ENCODE data around the gene ELMOD3.
"Not testable (repeated sequence)": the region's sequence is repeated elsewhere in the genome, so short reads cannot be mapped to it uniquely, and the experiment has no call there.

ELMOD3 gene

DNA sequence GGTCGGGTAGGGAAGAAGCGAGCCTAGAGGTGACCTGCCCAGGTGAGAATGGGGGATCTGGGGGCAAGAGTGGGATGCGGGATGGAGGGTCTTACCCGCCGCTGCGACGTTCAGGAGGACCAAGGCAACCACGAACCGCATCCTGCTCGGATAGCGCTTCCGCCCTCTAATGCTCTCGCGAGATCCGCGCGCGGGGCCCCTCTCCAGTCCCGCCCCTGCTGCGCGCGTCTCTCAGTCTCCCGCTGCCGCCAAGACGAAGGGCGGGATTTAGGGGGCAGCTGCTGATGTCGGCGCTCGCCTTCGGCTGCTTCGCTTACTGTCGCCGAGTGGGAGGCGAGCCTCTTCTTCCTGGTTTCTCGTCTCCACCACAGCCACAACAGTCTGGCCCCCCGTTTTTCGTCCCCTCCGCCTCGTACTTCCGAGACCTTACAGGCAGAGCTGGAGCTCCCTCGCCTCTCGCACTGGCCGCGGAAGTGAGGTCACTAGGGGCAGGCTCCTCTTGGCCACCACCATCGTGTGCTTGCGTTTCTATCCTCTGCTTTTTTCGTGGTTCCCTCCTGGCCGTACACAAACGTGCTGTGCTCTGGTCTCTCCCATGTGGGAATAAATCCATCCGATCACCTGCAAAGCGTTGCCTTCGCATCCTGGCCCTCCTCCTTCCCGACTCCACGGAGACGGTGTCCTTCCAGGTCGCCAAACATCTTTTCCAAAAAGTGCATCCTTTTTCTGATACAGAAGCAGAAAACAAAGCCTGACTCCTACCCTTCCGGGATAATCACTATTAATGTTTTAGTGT is 26.5 kb upstream of the ELMOD3 start, which contains the start of gene TGOLN2:
Gene TGOLN2, minus strand, starts transcription at position 168 of the 796 bp plus-strand sequence. Its CDS starts 27 bp downstream, at position 141.
- TF ChIP-seq CTCF (IDR thresholded peaks at IDR 0.05; ENCODE audit: control extremely low read depth, extremely low read depth, low read depth, missing control alignments), result no peak
- POLR2A ChIA-PET, result interaction anchor here (0.5 to 2.7 kb wide), 9 partner anchors 10 to 1435 kb away, joined by 3 to 18 read pairs (median 4); partner anchors contain the start of genes ELMOD3, MAT2A and RETSAT
- DNase-seq (ENCODE audit: extremely low spot score), result peak; percentile 96
- CTCF ChIA-PET, result interaction anchor here (1.0 to 1.2 kb wide), 3 partner anchors 9 to 26 kb away, joined by 3 to 7 read pairs (median 4); partner anchors contain the start of genes ELMOD3 and RETSAT

DNA sequence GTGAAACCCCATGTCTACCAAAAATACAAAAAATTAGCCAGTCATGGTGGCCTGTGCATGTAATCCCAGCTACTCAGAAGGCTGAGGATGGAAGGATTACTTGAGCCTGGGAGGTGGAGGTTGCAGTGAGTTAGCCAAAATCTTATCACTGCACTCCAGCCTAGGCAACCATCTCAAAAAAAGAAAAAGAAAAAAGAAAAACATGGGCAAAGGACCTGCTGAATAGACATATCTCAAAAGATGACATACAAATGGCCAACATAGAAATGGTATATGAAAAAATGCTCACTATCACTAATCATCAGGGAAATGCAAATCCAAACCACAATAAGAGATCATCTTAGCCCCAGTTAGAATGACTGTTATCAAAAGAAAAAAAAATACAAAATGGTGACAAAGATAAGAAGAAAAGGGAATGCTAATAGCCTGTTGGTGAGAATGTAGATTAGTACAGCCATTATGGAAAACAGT is 25.4 kb upstream of the ELMOD3 start:
- no peak for DNase-seq (ENCODE audit: extremely low spot score)
- ChIA-PET POLR2A (interaction anchor here (1.5 kb wide), 1 partner anchor 223 kb away, joined by 4 read pairs; no protein-coding TSS in a partner anchor), CTCF (no interaction called here)
- TF ChIP-seq CTCF (IDR thresholded peaks at IDR 0.05; ENCODE audit: control extremely low read depth, extremely low read depth, low read depth, missing control alignments), result no peak

- POLR2A ChIA-PET; DNase-seq (ENCODE audit: extremely low spot score): not testable (repeated sequence)
- CTCF ChIA-PET, result interaction anchor here (1.4 kb wide), 1 partner anchor 222 kb away, joined by 3 read pairs; no protein-coding TSS in a partner anchor
Measured at GRCh38 chr2:85329701-85330100, 24.9 kb upstream of the ELMOD3 start.

- TF ChIP-seq CTCF (IDR thresholded peaks at IDR 0.05; ENCODE audit: control extremely low read depth, extremely low read depth, low read depth, missing control alignments), result no peak
- DNase-seq (ENCODE audit: extremely low spot score), result no peak
- ChIA-PET POLR2A (no interaction called here), CTCF (interaction anchor here (1.0 to 1.6 kb wide), 4 partner anchors 9 to 221 kb away, joined by 3 to 4 read pairs (median 4); no protein-coding TSS in a partner anchor)
Measured at GRCh38 chr2:85330839-85331636, 23.5 kb upstream of the ELMOD3 start.

- DNase-seq (ENCODE audit: extremely low spot score); POLR2A ChIA-PET: not testable (repeated sequence)
- CTCF ChIA-PET, result interaction anchor here (1.0 to 1.1 kb wide), 2 partner anchors 8 to 316 kb away, joined by 3 read pairs; no protein-coding TSS in a partner anchor
Measured at GRCh38 chr2:85333877-85334276, 20.7 kb upstream of the ELMOD3 start.

DNA sequence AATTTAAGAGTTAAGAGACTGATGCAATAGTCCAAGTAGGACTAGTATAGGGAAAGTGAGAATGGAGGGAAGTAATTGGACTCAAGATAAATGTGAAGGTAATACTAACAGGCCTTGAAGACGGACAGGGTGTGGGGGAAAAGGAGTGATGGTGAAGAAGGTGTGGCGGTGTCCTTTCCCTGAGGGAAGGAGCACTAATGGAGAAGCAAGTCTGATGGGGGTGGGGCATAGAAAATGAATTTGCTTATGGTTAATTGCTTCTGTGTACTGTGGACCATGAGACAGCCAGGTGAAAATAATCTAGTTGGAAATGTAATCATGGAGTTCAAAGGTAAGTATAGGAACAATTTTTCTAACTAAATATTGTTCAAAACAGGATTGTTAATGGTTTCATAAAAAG is 19.6 kb upstream of the ELMOD3 start:
- ChIA-PET POLR2A (no interaction called here), CTCF (interaction anchor here (1.3 to 1.5 kb wide), 2 partner anchors 9 to 12 kb away, joined by 3 read pairs; no protein-coding TSS in a partner anchor)
- TF ChIP-seq CTCF (IDR thresholded peaks at IDR 0.05; ENCODE audit: control extremely low read depth, extremely low read depth, low read depth, missing control alignments), result no peak

More for the DNA sequence above, 19.6 kb upstream of the ELMOD3 start:
- no peak for DNase-seq (ENCODE audit: extremely low spot score)

All from GM10248 (cell line).